HEK293T (cell line): ENCODE results near the gene BAIAP2L1.

ENCODE experiments used
- BHLHE40 ChIP-seq: fragments of 450-650 bp; IDR thresholded peaks from 2 replicates; pipeline ENCODE4 v1.6.1; 2016; ENCODE audit warnings: mild to moderate bottlenecking, moderate library complexity, borderline replicate concordance
- ELF4 ChIP-seq: fragments of 450-650 bp; IDR thresholded peaks from 2 replicates; pipeline ENCODE4 v1.6.1; 2017; ENCODE audit warnings: antibody characterized with exemption
- FOXA1 ChIP-seq: fragments of 450-650 bp; IDR thresholded peaks from 2 replicates; pipeline ENCODE4 v1.6.1; 2016; ENCODE audit warnings: mild to moderate bottlenecking
- FOXK2 ChIP-seq: fragments of 450-650 bp; IDR thresholded peaks from 2 replicates; pipeline ENCODE4 v1.6.1; 2016; ENCODE audit warnings: mild to moderate bottlenecking
- FOXM1 ChIP-seq: fragments of 450-650 bp; IDR thresholded peaks from 2 replicates; pipeline ENCODE4 v1.6.1; 2017; ENCODE audit warnings: mild to moderate bottlenecking, borderline replicate concordance
- LEF1 ChIP-seq: fragments of 450-650 bp; IDR thresholded peaks from 2 replicates; pipeline ENCODE4 v1.6.1; 2017; ENCODE audit warnings: mild to moderate bottlenecking, borderline replicate concordance
- SP1 ChIP-seq: fragments of 450-650 bp; IDR thresholded peaks from 2 replicates; pipeline ENCODE4 v1.6.1; 2017
- TARDBP ChIP-seq: fragments of 450-650 bp; IDR thresholded peaks from 2 replicates; pipeline ENCODE4 v1.6.1; 2016

DNA sequence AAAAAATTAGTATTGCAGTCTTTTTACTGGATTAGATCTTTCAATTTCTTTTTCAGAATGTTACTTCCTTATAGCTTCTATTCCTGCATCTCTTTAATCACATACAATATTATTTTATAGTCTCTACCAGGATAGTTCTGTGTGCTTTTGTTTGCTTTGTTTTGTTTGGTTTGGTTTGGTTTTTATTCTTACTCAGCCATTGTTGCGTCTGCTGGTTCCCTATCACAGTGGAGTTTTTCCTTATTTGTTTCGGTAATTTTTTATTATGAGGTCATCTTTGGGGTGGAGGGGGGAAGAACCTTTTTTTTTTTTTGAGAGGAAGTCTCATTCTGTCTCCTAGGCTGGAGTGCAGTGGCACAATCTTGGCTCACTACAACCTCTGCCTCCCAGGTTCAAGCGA lies 9.0 kb upstream of the BAIAP2L1 start:
- TF ChIP-seq LEF1: no peak
- no peak for TF ChIP-seq FOXM1
- no peak for TF ChIP-seq ELF4
- TF ChIP-seq FOXA1: no peak
- TF ChIP-seq FOXK2: no peak
- no peak for TF ChIP-seq BHLHE40
- no peak for TF ChIP-seq TARDBP
- no peak for TF ChIP-seq SP1
